Measurements from ENCODE around the gene ZC3H7A.
"Not testable (repeated sequence)": the region's sequence is repeated elsewhere in the genome, so short reads cannot be mapped to it uniquely, and the experiment has no call there.

ZC3H7A gene, protein sequence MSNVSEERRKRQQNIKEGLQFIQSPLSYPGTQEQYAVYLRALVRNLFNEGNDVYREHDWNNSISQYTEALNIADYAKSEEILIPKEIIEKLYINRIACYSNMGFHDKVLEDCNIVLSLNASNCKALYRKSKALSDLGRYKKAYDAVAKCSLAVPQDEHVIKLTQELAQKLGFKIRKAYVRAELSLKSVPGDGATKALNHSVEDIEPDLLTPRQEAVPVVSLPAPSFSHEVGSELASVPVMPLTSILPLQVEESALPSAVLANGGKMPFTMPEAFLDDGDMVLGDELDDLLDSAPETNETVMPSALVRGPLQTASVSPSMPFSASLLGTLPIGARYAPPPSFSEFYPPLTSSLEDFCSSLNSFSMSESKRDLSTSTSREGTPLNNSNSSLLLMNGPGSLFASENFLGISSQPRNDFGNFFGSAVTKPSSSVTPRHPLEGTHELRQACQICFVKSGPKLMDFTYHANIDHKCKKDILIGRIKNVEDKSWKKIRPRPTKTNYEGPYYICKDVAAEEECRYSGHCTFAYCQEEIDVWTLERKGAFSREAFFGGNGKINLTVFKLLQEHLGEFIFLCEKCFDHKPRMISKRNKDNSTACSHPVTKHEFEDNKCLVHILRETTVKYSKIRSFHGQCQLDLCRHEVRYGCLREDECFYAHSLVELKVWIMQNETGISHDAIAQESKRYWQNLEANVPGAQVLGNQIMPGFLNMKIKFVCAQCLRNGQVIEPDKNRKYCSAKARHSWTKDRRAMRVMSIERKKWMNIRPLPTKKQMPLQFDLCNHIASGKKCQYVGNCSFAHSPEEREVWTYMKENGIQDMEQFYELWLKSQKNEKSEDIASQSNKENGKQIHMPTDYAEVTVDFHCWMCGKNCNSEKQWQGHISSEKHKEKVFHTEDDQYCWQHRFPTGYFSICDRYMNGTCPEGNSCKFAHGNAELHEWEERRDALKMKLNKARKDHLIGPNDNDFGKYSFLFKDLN

DNA sequence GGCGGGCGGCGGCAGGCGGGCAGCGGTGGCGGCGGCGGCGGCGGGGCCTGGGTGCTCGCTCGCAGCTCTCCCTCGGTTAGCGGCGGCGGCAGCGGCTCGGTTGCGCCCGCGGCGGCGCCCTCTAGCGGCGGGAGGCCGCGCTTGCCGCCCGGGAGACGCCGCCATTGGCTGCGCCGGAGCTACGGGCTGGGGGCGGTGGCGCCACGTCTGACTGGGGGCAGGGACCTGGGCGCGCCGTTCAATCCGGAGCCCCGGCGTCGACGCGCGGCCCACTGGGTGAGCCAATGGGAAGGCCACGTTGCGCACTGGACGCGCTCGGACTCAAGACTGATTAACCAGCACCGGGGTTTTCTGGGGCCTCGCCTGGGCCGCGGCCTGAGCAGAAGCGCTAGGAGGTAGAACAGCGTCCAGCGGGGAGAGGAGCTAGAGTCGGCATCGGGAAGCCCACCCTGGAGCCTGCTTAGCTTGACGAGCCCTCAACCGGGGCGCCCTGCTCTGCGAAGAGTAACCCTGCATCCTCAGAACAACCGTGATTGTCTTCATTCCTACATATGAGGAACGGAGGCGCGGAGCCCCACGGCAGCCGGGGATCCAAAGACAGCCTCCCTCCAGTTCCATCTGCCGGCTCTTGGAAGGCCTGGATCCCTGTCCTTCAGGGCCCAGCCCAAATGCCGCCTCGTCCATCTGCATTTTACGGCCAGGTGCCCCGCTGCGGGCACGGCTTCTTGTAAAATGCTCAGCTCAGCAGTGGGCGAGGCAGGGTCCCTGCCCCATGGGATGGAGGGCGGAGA lies at the start of gene ZC3H7A:
Gene ZC3H7A, minus strand, starts transcription at position 93 of the 791 bp plus-strand sequence. CDS start 14,904 bp downstream, outside the sequence.
- peak; percentile 94 for DNase-seq

DNA sequence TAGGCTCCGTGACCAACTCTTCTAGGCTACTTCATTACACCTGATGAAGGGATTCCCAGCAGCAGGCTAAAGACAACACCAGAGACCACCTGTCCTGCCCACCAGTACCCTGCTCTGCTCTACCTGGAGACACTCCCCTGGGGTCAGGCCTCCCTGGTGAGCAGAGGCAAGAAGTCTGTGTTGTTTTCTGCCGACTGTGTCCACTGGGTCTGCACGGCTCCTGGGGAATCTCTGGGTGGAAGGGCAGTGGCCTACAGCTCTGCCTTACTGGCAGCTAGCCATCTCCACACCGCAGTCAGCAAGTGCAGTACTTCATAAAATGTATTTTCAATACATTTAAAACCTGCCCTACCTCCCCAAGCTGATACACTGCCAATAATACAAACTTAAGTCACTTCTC lies 47.4 kb upstream of the ZC3H7A start:
- DNase-seq, result no peak

DNA sequence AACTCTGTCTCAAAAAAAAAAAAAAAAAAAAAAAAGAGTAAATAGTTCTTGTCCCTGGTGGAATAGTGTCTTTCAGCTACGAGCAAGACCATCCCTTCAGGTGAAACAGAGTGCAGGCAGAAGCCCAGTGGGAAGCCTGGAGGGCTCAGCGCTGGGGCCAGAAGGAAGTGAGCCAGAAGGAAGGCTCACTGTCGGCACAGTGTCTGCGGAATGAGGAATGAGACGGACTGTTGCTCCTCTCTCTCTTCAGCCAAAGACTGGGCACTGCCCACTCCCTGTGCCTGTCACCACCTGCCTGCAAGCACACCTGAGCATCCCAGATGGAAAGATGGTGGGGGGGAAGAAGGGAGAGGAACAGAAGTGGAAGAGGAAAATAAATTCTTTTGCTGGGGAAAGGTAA lies 46.8 kb upstream of the ZC3H7A start:
- no peak for DNase-seq

DNA sequence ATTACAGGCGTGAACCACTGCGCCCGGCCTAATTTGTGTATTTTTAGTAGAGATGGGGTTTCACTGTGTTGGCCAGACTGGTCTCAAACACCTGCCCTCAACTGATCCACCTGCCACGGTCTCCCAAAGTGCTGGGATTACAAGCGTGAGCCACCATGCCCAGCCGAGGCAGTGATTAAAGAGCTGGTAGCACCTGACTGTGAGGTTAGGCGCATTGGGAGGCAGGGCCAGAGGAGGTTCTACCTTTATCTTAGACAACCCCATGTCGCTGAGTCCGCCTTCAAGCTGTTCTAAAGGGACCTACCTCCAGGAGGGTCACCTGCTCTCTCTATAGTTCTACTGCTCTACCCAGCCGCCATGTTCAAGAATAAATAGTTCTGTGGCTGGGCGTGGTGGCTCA lies 46.1 kb upstream of the ZC3H7A start:
- DNase-seq, result no peak

DNA sequence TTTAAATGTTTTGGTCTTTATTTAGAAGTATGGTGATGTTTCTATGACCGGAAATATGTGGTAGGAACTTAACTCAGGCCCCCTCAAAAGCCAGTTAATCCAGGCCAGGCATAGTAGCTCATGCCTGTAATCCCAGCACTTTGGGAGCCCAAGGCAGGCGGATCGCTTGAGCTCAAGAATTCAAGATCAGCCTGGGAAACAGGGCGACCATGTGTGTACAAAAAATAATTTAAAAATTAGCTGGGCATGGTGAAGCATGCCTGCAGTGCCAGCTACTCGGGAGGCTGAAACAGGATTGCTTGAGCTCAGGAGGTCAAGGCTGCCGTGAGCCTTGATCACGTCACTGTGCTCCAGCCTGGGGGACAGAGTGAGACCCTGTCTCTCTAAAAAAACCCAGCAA lies 44.0 kb upstream of the ZC3H7A start:
- DNase-seq, result no peak

DNA sequence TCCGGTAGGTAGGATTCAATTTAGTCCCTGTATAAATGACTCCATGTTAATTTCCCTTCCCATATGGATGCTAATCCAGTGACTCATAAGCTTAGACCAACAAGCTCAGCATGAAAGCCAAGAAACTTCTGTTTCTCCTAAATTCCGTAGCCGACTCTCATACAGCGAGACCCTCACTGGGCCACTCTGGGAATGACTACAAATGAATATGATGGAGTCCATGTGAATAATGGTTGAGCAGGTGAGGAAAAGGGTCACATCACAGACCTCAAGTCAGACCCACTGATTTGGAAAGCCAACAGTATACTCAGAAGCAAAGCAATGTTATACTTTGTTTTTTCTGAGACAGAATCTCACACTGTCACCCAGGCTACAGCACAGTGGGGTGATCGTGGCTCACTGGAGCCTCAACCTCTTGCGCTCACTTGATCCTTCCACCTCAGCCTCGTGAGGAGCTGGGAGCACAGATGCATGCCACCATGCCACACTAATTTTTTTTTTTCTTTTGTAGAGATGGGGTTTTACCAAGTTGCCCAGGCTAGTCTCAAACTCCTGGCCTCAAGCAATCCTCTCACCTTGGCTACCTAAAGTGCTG lies 39.7 kb upstream of the ZC3H7A start:
- no peak for DNase-seq

DNA sequence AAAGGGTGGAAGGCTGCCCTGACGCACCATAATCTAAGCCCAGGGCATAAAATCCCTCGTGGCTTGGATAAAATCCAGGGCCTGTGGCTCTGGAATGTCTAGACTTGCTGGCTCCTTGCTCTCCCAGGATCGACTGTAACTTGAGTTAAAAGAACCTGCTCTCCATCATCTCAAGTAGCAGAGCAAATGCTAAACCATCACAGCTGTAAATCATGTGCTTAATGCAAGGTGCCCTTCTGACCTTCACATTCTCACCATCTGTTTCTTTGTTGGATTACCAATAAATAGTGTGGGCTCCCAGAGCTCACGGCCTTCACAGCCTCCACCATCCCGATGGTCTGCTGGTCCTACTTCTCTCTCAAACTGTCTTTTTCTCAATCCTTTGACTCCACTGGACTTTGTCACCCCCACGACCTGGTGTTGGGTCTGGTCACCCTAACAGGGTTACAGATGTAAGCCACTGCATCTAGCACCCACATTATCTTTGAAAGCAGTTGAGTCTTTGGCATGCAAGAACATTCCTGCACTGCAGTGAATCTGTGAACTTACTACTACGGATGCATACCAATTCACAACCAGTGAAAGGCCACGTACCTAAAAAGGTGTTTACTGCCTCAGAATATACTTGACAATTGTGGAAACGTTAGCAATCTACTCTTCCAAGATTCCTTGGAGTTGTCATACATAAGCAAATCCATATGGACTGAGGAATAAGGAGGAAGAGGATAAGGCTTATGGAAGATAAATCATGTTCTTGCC lies 39.0 kb upstream of the ZC3H7A start:
- DNase-seq, result no peak

DNA sequence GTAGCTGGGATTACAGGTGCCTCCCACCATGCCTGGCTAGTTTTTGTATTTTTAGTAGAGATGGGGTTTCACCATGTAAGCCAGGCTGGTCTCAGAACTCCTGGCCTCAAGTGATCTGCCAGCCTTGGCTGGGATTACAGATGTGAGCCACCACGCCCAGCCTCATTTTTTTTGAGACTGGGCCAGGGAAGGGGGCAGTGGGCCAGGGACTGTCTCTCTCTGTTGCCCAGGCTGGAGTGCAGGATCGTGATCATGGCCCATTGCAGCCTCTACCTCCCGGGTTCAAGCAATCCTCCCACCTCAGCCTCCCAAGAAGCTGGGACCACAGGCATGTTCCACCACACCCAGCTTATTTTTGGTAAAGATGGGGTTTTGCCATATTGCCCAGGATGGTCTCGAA lies 38.3 kb upstream of the ZC3H7A start:
- DNase-seq, result no peak

DNA sequence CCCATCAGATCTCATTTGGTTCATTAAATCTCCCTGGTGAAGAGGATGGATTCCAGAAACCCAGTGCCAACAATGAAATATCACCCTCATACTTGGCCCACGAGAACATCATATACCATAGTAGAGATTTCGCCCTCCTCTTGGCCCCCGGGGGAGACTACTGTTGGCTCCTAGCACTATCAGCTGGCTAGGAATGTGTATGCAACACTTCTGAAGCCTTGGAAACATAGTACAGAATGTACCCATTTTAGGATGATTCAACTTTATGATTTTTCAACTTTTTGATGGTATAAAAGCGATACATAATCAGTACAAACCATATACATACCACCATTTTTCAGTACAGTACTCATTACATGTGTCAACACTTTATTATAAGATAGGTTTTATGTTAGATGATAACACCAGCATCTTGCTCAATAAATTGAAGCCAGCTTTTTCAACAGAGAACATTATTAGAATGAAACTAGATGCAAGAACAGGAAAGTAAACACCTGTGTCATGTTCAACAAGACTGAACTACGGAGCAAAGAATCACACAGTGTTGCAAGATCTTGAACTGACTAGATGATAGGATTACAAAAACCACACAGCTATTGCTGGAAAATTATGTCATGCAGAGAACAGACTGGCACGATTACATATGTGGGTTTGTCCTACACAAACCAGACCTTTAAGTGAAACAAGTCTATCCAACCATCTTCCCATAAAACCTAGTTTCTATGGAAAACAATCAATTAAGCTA lies 37.1 kb upstream of the ZC3H7A start:
- no peak for DNase-seq

DNA sequence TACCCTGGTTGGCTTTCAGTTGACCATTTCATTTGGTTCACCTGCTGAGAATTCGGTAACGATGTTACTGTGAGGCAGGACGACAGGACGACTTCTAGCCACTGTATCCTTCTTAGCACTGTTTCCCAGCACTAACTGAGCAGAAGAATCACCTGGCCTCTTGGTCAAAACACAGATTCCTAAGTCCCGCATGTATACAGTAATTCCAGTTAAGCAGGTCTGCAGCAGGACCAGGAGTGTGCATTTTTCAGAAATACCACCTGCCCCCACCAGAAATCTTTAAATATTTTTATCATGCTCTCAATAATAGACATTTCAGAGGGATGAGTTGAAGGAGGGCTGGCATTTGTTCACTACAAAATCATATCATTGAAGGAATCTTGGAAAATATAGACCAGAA lies 31.6 kb upstream of the ZC3H7A start:
- no peak for DNase-seq

DNA sequence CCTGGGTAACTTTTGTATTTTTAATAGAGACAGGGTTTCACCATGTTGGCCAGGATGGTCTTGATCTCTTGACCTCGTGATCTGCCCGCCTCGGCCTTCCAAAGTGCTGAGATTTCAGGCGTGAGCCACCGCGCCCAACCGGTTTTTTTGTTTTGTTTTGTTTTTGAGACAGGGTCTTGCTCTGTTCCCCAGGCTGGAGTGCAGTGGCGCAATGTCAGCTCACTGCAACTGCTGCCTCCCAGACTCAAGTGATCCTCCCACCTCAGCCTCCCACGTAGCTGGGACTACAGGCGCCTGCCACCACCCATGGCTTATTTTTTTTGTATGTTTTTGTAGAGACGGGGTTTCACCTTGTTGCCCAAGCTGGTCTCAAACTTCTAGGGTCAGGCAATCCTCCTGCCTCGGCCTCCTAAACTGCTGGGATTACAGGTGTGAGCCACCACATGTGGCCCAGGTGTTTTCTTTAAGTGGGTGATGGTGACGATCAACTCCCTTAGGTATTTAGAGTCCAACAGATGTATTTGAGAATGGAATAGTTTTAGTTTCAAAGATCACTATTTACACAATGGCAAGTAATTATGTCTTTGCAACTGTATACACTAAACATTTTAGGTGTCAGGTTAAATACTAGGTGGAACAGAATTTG lies 28.6 kb upstream of the ZC3H7A start:
- DNase-seq, result not testable (repeated sequence)

DNA sequence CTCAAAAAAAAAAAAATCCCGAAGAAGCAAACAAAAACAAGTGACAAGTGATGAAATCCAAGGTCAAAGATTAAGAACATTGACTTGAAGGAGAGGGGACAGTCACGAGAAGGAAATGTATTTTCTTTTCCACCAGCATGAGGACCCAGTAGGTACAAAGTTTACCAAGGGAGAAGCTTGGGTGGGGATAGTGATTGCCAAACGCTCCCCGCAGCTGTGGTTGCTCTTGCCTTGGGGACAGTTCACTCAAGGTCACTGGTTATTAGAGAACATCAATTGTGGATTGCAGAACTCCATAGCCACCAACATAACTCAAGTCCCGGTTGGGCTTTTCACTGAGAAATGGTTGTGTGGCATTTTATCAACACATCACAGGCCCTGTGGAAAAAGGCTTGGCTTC lies 27.3 kb upstream of the ZC3H7A start:
- DNase-seq, result no peak

DNA sequence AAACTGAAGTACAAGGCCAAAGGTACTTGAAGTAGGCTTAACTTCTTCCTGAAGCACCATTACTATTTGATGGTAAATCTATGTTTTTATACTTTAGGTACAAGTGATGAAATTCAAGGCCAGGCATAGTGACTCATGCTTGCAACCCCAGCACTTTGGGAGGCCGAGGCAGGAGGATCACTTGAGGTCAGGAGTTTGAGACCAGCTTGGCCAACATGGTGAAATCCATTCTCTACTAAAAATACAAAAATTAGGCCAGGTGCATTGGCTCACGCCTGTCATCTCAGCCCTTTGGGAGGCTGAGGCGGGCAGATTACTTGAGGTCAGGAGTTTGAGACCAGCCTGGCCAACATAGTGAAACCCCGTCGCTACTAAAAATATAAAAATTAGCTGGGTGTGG lies 26.6 kb upstream of the ZC3H7A start:
- DNase-seq, result not testable (repeated sequence)

DNA sequence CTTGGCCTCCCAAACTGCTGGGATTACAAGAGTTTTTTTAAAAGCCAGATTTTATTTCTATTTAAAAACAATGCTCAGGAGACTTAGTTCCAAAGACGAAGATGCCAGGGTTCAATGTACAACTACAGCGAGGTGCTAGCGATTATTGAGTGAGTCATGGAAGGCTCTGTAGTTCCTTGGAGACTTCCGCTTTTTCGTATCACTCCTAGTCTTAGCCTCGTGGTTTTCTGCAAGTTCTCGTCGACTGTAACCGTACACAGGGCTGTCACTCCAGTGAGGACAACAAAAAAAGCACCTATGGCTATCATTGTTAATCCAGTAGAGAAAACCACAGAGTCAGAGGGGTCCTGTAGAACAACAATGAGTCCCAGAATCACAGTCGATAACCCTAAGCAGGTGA lies 22.7 kb upstream of the ZC3H7A start:
- DNase-seq, result no peak

DNA sequence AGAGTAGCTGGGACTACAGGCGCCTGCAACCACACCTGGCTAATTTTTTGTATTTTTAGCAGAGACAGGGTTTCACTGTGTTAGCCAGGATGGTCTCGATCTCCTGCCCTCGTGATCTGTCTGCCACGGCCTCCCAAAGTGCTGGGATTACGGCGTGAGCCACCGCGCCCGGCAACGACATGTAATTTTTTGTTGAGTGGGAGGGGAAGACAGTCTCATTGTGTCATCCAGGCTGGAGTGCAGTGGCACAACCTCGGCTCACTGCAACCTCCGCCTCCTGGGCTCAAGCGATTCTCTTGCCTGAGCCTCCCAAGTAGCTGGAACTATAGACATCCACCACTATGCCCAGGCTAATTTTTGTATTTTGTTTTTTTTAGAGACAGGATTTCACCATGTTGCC lies 21.9 kb upstream of the ZC3H7A start:
- not testable (repeated sequence) for DNase-seq

DNA sequence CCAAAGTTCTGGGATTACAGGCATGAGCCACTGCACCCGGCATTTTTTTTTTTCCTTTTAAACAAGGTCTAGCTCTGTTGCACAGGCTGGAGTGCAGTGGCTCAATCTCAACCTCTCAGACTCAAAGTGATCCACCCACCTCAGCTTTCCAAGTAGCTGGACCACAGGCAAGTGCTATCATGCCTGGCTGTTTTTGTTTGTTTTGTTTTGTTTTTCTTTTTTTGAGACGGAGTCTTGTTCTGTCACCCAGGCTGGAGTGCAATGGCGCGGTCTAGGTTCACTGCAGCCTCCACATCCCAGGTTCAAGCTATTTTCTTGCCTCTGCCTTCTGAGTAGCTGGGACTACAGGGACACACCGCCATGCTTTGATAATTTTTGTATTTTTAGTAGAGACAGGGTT lies 19.1 kb upstream of the ZC3H7A start:
- no peak for DNase-seq

DNA sequence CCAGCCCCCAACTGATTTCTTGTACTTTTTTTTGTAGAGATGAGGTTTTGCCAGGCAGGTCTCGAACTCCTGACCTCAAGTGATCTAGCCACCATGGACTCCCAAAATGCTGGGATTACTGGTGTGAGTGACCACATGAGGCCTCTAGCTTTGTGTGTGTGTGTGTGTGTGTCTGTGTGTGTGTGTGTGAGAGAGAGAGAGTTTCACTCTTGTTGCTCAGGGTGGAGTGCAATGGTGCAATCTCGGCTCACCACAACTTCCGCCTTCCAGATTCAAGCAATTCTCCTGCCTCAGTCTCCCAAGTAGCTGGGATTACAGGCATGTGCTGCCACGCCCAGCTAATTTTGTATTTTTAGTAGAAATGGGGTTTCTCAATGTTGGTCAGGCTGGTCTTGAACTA lies 17.7 kb upstream of the ZC3H7A start:
- DNase-seq, result not testable (repeated sequence)

DNA sequence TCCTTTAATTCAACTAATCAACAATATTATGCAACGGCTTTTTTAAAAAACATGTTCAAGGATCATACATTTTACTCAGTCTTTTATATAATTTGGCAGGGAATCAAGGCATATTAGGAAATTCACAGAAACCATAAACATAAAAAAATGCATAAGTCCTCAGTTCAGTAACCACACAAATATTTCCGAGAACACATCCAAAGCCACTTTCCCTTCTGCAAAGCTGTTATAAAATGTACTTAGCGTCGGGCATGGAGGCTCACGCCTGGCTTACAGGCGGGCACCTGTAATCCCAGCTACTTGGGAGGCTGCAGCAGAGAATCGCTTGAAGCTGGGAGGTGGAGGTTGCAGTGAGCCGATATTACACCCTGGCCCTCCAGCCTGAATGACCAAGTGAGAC lies 9.7 kb upstream of the ZC3H7A start:
- DNase-seq, result no peak

DNA sequence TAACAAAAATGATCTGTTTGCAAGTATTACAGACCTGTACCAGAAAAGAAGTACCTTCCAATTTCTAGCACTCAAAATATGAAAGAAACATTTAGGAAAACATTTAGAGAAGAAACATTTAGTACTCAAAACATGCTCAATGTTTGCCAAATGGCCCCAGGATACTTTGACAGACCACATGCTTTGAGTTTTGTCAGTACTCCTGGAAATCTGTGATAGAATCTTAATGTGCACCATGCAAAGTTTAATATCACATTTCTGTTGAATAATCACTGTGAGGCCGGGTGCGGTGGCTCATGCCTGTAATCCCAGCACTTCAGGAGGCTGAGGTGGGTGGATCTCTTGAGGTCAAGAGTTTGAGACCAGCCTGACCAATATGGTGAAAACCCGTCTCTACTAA lies 8.5 kb upstream of the ZC3H7A start:
- no peak for DNase-seq

DNA sequence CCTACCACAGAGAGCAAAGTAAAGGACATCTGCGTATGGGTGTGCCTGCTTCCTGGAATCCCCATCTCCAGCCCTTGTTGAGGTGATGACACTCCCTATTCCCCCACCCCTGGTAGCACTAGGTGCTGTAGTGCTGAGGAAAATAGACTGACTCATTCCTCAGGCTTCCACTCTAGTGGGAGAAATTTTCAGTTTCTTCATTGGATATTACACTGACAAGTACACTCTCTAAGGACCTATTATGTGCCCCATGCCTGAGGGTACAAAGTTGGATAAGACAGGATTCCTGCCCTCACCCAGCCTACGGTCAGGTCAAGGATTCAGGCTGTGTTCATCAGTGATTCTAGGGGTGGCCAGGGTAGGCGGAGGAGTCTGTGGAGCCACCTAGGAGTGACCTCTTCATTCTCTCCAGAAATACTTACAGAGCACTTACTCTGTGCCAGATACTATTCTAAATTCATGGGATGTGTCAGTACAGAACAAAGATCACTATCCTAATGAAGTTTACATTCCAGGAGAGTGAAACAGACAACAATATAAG lies 4.5 kb upstream of the ZC3H7A start:
- no peak for DNase-seq
